ENCODE measurements around the gene CAMK1D.

Gene CAMK1D

GRCh38 chr10:12502526-12503274 lies 153.4 kb downstream of the CAMK1D start:
- H4K20me1 ChIP-seq (ENCODE audit: control insufficient read depth, insufficient read depth, low read depth, low read length) = peaks cover 7% of the 10 kb centered on the region; the same call in 1 of the 2 replicates
- H3K27me3 ChIP-seq (ENCODE audit: control insufficient read depth, low read length) = no peaks in the 10 kb centered on the region

GRCh38 chr10:12503311-12503710 lies 154.0 kb downstream of the CAMK1D start:
- H3K9me3 ChIP-seq (ENCODE audit: control insufficient read depth, insufficient read depth, low read length) = no peaks in the 10 kb centered on the region
- peaks cover 92% of the 10 kb centered on the region for H3K79me2 ChIP-seq (ENCODE audit: control insufficient read depth, low read length)
- H3K27ac ChIP-seq (ENCODE audit: low read depth, low read length) = no peak overlapping the region

More at GRCh38 chr10:12502526-12503274, 153.4 kb downstream of the CAMK1D start:
- Histone ChIP-seq H3F3A (ENCODE audit: control insufficient read depth, insufficient read depth) (no peaks in the 10 kb centered on the region), H3K9me2 (replicated peaks; ENCODE audit: control insufficient read depth, low read length) (no peaks in the 10 kb centered on the region), H3K79me2 (ENCODE audit: control insufficient read depth, low read length) (peaks cover 95% of the 10 kb centered on the region), H3K4me2 (ENCODE audit: low read length) (no peak overlapping the region), H3K36me3 (ENCODE audit: control insufficient read depth, low read length) (no peaks in the 10 kb centered on the region), H3K9me3 (ENCODE audit: control insufficient read depth, insufficient read depth, low read length) (no peaks in the 10 kb centered on the region), H3K4me3 (ENCODE audit: low read length) (no peak overlapping the region), H3K27ac (ENCODE audit: low read depth, low read length) (no peak overlapping the region), H3K4me1 (ENCODE audit: control insufficient read depth, low read length) (0 out of 2 replicates have a peak, but pooled peaks cover 6% of the 10 kb centered on the region)
- TF ChIP-seq CTCF (IDR thresholded peaks at IDR 0.05; ENCODE audit: low read depth, low read length, poor library complexity, severe bottlenecking) (no peak), EZH2phosphoT487 (IDR thresholded peaks at IDR 0.05; ENCODE audit: borderline replicate concordance, low read length) (no peak)

GRCh38 chr10:12504176-12504575 lies 154.8 kb downstream of the CAMK1D start:
- H3K79me2 ChIP-seq (ENCODE audit: control insufficient read depth, low read length) = peaks cover 91% of the 10 kb centered on the region
- no peak overlapping the region for H3K27ac ChIP-seq (ENCODE audit: low read depth, low read length)
- H3K9me3 ChIP-seq (ENCODE audit: control insufficient read depth, insufficient read depth, low read length) = no peaks in the 10 kb centered on the region
- H3F3A ChIP-seq (ENCODE audit: control insufficient read depth, insufficient read depth) = no peaks in the 10 kb centered on the region
- 0 out of 2 replicates have a peak, but pooled peaks cover 6% of the 10 kb centered on the region for H3K4me1 ChIP-seq (ENCODE audit: control insufficient read depth, low read length)
- H3K4me2 ChIP-seq (ENCODE audit: low read length) = no peak overlapping the region
- peaks cover 11% of the 10 kb centered on the region; the same call in 1 of the 2 replicates for H4K20me1 ChIP-seq (ENCODE audit: control insufficient read depth, insufficient read depth, low read depth, low read length)
- no peaks in the 10 kb centered on the region for H3K36me3 ChIP-seq (ENCODE audit: control insufficient read depth, low read length)
- H3K4me3 ChIP-seq (ENCODE audit: low read length) = no peak overlapping the region
- TF ChIP-seq CTCF (IDR thresholded peaks at IDR 0.05; ENCODE audit: low read depth, low read length, poor library complexity, severe bottlenecking) (no peak), EZH2phosphoT487 (IDR thresholded peaks at IDR 0.05; ENCODE audit: borderline replicate concordance, low read length) (no peak)
- H3K9me2 ChIP-seq (replicated peaks; ENCODE audit: control insufficient read depth, low read length) = no peaks in the 10 kb centered on the region
- no peaks in the 10 kb centered on the region for H3K27me3 ChIP-seq (ENCODE audit: control insufficient read depth, low read length)

More at GRCh38 chr10:12503311-12503710, 154.0 kb downstream of the CAMK1D start:
- H3K27me3 ChIP-seq (ENCODE audit: control insufficient read depth, low read length) = no peaks in the 10 kb centered on the region
- no peaks in the 10 kb centered on the region for H3K9me2 ChIP-seq (replicated peaks; ENCODE audit: control insufficient read depth, low read length)
- H3K4me1 ChIP-seq (ENCODE audit: control insufficient read depth, low read length) = 0 out of 2 replicates have a peak, but pooled peaks cover 6% of the 10 kb centered on the region
- H3K4me3 ChIP-seq (ENCODE audit: low read length) = no peak overlapping the region
- H3K4me2 ChIP-seq (ENCODE audit: low read length) = no peak overlapping the region
- no peaks in the 10 kb centered on the region for H3K36me3 ChIP-seq (ENCODE audit: control insufficient read depth, low read length)
- H3F3A ChIP-seq (ENCODE audit: control insufficient read depth, insufficient read depth) = no peaks in the 10 kb centered on the region
- no peak for TF ChIP-seq EZH2phosphoT487 (IDR thresholded peaks at IDR 0.05; ENCODE audit: borderline replicate concordance, low read length)
- TF ChIP-seq CTCF (IDR thresholded peaks at IDR 0.05; ENCODE audit: low read depth, low read length, poor library complexity, severe bottlenecking) = no peak
- peaks cover 7% of the 10 kb centered on the region; the same call in 1 of the 2 replicates for H4K20me1 ChIP-seq (ENCODE audit: control insufficient read depth, insufficient read depth, low read depth, low read length)

Measured in DOHH2 (cell line).